Keratinocyte (primary cell): ENCODE data around the gene DSCAM. TPM values are rescaled to one million over a fixed set of nuclear protein-coding genes. Genes with fewer than 3 reads are reported as not detected.

ENCODE experiments used
- DNase-seq: peaks from one replicate; pipeline ENCODE4 v3.0.0-alpha.2; 2011; ENCODE audit warnings: low read depth, missing footprints, low spot score
- FAIRE-seq: peaks from 2 replicates; lab custom pipeline; 2011; peaks lifted over from hg19 to GRCh38; lab: Jason Lieb, UNC
- H2AFZ ChIP-seq: 2 replicates; pipeline ENCODE4 v1.6.0; 2012; ENCODE audit warnings: low read length, control low read depth, inconsistent platforms; ENCODE audit not compliant: control insufficient read depth
- H3K27ac ChIP-seq: 2 replicates; pipeline ENCODE4 v1.5.1; 2011; ENCODE audit warnings: low read length; ENCODE audit not compliant: control insufficient read depth, insufficient read depth
- H3K27me3 ChIP-seq: 3 replicates; pipeline ENCODE4 v1.6.0; 2011; ENCODE audit warnings: low read length; ENCODE audit not compliant: control insufficient read depth, insufficient read depth; ENCODE audit errors: extremely low read depth
- H3K36me3 ChIP-seq, 2 experiments: 2 replicates in 1 of 2; 3 replicates in 1 of 2; pipeline ENCODE4 v1.5.1; 2011; ENCODE audit warnings: low read length in 2 of 2, mild to moderate bottlenecking in 1 of 2; ENCODE audit not compliant: control insufficient read depth in 2 of 2, insufficient read depth in 2 of 2; ENCODE audit errors: extremely low read depth in 1 of 2
- H3K4me1 ChIP-seq: 3 replicates; pipeline ENCODE4 v1.5.1; 2011; ENCODE audit warnings: low read length; ENCODE audit not compliant: control insufficient read depth, insufficient read depth; ENCODE audit errors: extremely low read depth
- H3K4me2 ChIP-seq: 3 replicates; pipeline ENCODE4 v1.6.0; 2011; ENCODE audit warnings: low read depth, low read length; ENCODE audit not compliant: control insufficient read depth, insufficient read depth; ENCODE audit errors: extremely low read depth
- H3K4me3 ChIP-seq, 3 experiments: fragments of 200-600 bp in 1 of 3; sonication (generic) in 1 of 3; 2 replicates in 2 of 3; 3 replicates in 1 of 3; pipeline ENCODE4 v1.5.1; 2011 to 2016; ENCODE audit warnings: low read length in 3 of 3, mild to moderate bottlenecking in 3 of 3, control low read depth in 2 of 3, inconsistent platforms in 1 of 3, low read depth in 1 of 3, mixed read lengths in 1 of 3, mixed run types in 1 of 3, moderate library complexity in 1 of 3; ENCODE audit not compliant: control insufficient read depth in 2 of 3, insufficient read depth in 2 of 3; ENCODE audit errors: extremely low read depth in 1 of 3
- H3K79me2 ChIP-seq: 2 replicates; pipeline ENCODE4 v1.6.0; 2012; ENCODE audit warnings: low read length; ENCODE audit not compliant: control insufficient read depth, insufficient read depth
- H3K9ac ChIP-seq: 3 replicates; pipeline ENCODE4 v1.6.0; 2011; ENCODE audit warnings: low read length; ENCODE audit not compliant: control insufficient read depth, insufficient read depth; ENCODE audit errors: extremely low read depth
- H3K9me1 ChIP-seq: 3 replicates; pipeline ENCODE4 v1.6.0; 2011; ENCODE audit warnings: low read length; ENCODE audit not compliant: control insufficient read depth, insufficient read depth; ENCODE audit errors: extremely low read depth
- H3K9me3 ChIP-seq: 2 replicates; pipeline ENCODE4 v1.5.1; 2012; ENCODE audit warnings: low read depth, low read length; ENCODE audit not compliant: control insufficient read depth
- H4K20me1 ChIP-seq: 3 replicates; pipeline ENCODE4 v1.6.0; 2011; ENCODE audit warnings: low read length; ENCODE audit not compliant: control insufficient read depth, insufficient read depth; ENCODE audit errors: extremely low read depth
- CTCF ChIP-seq, 3 experiments: IDR thresholded peaks in 1 of 3; conservative IDR thresholded peaks in 1 of 3; optimal IDR thresholded peaks in 1 of 3; 2 replicates in 2 of 3; 3 replicates in 1 of 3; pipeline versions ENCODE3 to v1.5.1; 2011; ENCODE audit warnings: low read length in 3 of 3, mild to moderate bottlenecking in 3 of 3, moderate library complexity in 2 of 3, control low read depth in 1 of 3, inconsistent platforms in 1 of 3; ENCODE audit not compliant: insufficient read depth in 2 of 3; ENCODE audit errors: extremely low read depth in 1 of 3
- EZH2 ChIP-seq: IDR thresholded peaks from one replicate; pipeline ENCODE4 v1.6.1; 2012; ENCODE audit warnings: inconsistent platforms, mild to moderate bottlenecking, low read length, moderate library complexity
- dilution Hi-C: fragments of 300-500 bp; cut with MboI; formaldehyde crosslinking; loops from one replicate; pipeline ENCODE4 v1.7.0; 2020; ENCODE audit warnings: low sequenced_read_pairs; ENCODE audit not compliant: extremely low pct_ligation_motif_present
- polyA plus RNA-seq, 5 experiments: library from polyadenylated mRNA; depleted of rRNA in 3 of 5; stranded (reverse) in 3 of 5; stranded (forward) in 1 of 5; unstranded in 1 of 5; fragments of >200 nt; gene quantifications; 1 replicate in 1 of 5; 2 replicates in 3 of 5; 3 replicates in 1 of 5; pipeline versions ENCODE4 v1.2.1 to v1.2.3, GENCODE V29; 2011 to 2012; ENCODE audit warnings: missing spikeins in 2 of 5, low read depth in 1 of 5, low replicate concordance in 1 of 5

Gene DSCAM
- polyA plus RNA-seq, 1 donor (not counting 4 experiments of a cell fraction or from before 2014, with no cell fraction given): 2.1 TPM

- no peaks in the 10 kb centered on the region for H3K27me3 ChIP-seq
- no peak overlapping the region for H3K27ac ChIP-seq
- no peak overlapping the region for H3K4me2 ChIP-seq
- DNase-seq (no peak), FAIRE-seq (no peak)
- no peak overlapping the region for H3K9ac ChIP-seq
- H3K79me2 ChIP-seq: no peaks in the 10 kb centered on the region
- H3K4me3 ChIP-seq: no peak overlapping the region
- no peaks in the 10 kb centered on the region for H3K4me1 ChIP-seq
- no peaks in the 10 kb centered on the region for H3K9me1 ChIP-seq
- H4K20me1 ChIP-seq: no peaks in the 10 kb centered on the region
- H2AFZ ChIP-seq: no peak overlapping the region
- peaks cover 10% of the 10 kb centered on the region for H3K9me3 ChIP-seq
- TF ChIP-seq EZH2 (no peak), CTCF (optimal IDR thresholded peaks at IDR 0.05 in 1 of 3, IDR thresholded peaks at IDR 0.05 in 1 of 3, conservative IDR thresholded peaks at IDR 0.05 in 1 of 3; ENCODE audit: extremely low read depth in 1 of 3, insufficient read depth in 2 of 3, low read length in 3 of 3) (no peak)
- no peaks in the 10 kb centered on the region for H3K36me3 ChIP-seq
- dilution Hi-C loops: no loop called here
Observed at GRCh38 chr21:39984286-39984991, 862.5 kb downstream of the DSCAM start.

- no peak overlapping the region for H3K27ac ChIP-seq
- no peaks in the 10 kb centered on the region for H3K79me2 ChIP-seq
- H3K9me1 ChIP-seq: no peaks in the 10 kb centered on the region
- DNase-seq (no peak), FAIRE-seq (no peak)
- no peak overlapping the region for H3K9ac ChIP-seq
- H3K9me3 ChIP-seq: peaks cover 4% of the 10 kb centered on the region
- H3K4me3 ChIP-seq: no peak overlapping the region
- H3K27me3 ChIP-seq: no peaks in the 10 kb centered on the region
- no peaks in the 10 kb centered on the region for H4K20me1 ChIP-seq
- H3K4me1 ChIP-seq: no peaks in the 10 kb centered on the region
- no peak overlapping the region for H3K4me2 ChIP-seq
- H3K36me3 ChIP-seq: no peaks in the 10 kb centered on the region
- dilution Hi-C loops: no loop called here
- TF ChIP-seq EZH2: no peak
- no peak for TF ChIP-seq CTCF (optimal IDR thresholded peaks at IDR 0.05 in 1 of 3, IDR thresholded peaks at IDR 0.05 in 1 of 3, conservative IDR thresholded peaks at IDR 0.05 in 1 of 3; ENCODE audit: extremely low read depth in 1 of 3, insufficient read depth in 2 of 3, low read length in 3 of 3)
- H2AFZ ChIP-seq: no peak overlapping the region
Observed at GRCh38 chr21:39980241-39980820, 866.6 kb downstream of the DSCAM start.
